C4-2B (cell line): ENCODE data around the gene HP.

Experiments used
- H3K27ac ChIP-seq: fragments of 450-650 bp; 2 replicates; pipeline ENCODE4 v1.5.1; 2017
- CTCF ChIP-seq: fragments of 450-650 bp; conservative IDR thresholded peaks from 2 replicates; pipeline ENCODE4 v1.5.1; 2017; ENCODE audit warnings: mild to moderate bottlenecking
- ZFX ChIP-seq: fragments of 450-650 bp; IDR thresholded peaks from 2 replicates; pipeline ENCODE4 v1.6.1; 2017

Gene HP

GRCh38 chr16:72105978-72106377, 51.7 kb downstream of the HP start:
- H3K27ac ChIP-seq: no peak overlapping the region
- TF ChIP-seq ZFX (no peak), CTCF (no peak)

GRCh38 chr16:72107371-72107770, 53.1 kb downstream of the HP start:
- TF ChIP-seq CTCF (no peak), ZFX (no peak)
- H3K27ac ChIP-seq: no peak overlapping the region

- no peak overlapping the region for H3K27ac ChIP-seq
- TF ChIP-seq CTCF (no peak), ZFX (no peak)
Measured at GRCh38 chr16:72108353-72109102, 54.2 kb downstream of the HP start.

- H3K27ac ChIP-seq: no peak overlapping the region
- TF ChIP-seq ZFX (no peak), CTCF (no peak)
Measured at GRCh38 chr16:72109300-72109699, 55.0 kb downstream of the HP start.

- no peak for TF ChIP-seq CTCF
- no peak for TF ChIP-seq ZFX
- no peak overlapping the region for H3K27ac ChIP-seq
Measured at GRCh38 chr16:72109966-72110530, 55.7 kb downstream of the HP start.
